ENCODE measurements around the gene PNKP.
A peak's percentile ranks its signal among the peaks of the same experiment; 100 is the strongest.

The PNKP gene

DNA sequence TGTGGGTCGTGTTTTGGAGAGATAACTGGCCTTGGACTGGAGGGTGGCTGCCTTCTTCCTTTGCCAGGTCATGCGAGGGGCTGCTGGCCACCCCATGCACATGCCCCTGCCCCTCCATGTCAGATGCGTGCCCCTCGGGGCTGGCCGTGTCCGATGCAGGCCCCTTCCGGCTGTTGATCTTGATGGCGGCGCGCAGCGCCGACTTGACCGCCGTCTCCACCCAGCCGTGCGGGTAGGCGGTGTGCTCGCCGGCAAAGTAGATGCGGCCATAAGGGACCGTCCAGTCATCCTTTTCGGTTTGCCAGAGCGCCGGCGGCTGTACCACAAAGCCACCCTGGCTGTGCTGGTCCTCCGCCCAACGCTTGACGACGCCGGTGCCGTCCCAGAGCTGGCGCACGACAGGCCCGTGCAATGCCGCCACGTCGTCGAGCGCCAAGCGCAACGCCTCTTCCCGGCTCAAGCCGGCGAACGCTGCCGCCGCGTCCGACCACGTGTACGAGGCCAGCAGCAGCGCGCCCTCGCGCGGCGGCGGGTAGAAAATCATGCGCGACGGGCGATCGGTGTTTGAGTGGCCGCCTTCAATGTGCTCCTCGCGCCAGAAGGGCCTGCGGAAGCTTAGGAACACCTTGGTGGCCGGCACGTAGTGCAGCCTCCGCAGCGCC, 22.4 kb upstream of the PNKP start:
- peak; percentile 72 for DNase-seq

DNA sequence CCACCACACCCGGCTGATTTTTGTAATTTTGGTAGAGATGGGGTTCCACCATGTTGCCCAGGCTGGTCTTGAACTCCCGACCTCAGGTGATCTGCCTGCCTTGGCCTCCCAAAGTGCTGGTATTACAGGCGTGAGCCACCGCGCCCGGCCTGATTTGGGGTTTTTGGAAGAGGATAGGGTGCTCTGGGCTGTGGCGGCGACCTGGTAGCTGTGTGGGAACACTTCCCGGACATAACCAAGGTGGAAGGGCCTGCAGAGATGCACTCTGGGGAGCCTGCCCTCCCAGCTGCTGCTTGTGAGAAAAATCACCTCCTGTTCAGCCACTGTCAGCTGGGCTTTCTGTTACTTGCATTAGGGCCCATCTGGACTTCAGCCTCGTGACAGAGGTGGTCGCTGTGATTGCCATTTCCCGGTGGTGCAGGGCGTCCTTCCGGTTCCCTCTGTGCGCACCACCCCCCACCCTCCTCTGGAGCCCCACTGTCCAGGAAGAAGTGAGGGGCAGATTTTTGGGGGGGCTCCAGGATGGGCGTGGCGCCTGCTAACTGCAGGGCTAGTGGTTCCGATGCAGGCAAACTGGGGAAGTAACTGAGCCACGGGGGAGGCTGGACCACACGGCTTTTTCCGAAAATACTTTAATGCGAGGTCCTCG, 21.8 kb upstream of the PNKP start:
- no peak for DNase-seq

DNA sequence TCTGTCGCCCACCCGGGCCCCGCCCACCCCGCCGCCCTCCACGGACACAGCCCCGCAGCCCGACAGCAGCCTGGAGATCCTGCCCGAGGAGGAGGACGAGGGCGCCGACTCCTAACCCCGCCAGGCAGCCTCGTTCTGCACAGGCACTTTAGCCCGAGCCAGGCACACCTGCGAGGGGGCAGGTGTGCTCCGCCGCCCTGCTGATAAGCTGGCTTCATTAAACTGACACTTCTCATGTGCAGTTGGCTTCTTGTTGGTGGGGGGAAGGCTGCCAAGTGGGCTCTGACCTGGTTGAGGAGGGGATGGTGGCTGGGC, 21.1 kb upstream of the PNKP start:
- DNase-seq = no peak

DNA sequence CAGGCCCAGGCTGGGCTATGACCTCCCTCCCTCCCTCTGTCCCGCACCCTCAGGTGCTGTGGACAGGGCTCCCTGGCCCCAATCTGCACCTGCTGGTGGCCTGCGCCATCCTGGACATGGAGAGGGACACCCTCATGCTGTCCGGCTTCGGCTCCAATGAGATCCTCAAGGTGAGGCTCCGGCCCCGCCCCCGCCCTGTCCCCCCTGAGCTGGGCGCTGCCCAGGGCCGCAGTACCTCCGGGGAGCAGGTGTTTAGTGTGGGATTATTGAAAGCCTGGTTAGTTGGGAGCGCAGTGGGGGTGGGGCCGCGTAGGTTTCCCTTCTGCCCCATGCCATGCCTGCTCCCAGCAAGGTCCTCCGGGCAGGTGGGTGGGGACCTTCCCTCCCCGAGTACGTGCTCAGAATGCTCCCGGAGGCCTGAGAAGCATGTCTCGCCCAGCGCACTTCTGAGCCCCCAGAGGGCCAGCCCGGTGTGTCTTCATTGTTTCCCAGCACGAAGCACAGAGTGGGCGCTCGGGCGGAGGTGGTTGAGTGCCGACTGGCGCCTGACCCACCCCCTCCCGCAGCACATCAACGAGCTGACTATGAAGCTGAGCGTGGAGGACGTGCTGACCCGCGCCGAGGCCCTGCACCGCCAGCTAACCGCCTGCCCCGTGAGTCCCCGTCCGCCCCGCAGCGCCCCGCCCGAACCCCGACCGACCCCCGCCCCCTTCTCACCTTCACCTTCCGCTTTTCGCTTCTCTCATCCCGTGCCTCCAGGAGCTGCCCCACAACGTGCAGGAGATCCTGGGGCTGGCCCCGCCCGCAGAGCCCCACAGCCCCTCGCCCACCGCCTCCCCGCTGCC, 20.5 kb upstream of the PNKP start:
- DNase-seq = no peak

DNA sequence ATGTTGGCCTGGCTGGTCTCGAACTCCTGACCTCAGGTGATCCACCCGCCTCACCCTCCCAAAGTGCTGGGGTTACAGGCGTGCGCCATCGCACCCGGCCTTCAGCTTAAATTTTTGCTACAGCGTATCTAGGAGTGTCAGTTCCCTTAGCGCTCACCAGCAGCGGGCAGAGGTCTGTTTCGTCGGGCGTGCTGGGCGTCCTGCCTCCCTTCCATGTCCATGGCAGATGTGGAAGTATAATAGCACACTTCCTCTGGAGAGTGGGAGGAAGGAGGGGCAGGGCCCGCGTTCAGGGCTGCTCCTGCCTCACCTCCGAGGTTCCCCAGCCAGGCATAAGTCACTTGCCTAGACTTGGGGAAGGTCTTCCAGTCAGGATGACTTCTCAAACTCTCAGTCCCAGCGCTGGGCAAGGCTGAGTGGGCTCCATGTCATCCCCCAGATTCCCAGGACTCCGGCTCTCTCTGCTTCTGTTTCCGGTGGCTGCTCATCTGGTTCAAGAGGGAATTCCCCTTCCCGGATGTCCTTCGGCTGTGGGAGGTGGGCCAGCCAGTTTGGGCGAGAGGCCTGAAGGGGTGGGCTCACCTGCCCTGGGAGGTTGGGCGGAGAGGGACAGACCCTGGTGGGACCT, 19.8 kb upstream of the PNKP start:
- DNase-seq = no peak

DNA sequence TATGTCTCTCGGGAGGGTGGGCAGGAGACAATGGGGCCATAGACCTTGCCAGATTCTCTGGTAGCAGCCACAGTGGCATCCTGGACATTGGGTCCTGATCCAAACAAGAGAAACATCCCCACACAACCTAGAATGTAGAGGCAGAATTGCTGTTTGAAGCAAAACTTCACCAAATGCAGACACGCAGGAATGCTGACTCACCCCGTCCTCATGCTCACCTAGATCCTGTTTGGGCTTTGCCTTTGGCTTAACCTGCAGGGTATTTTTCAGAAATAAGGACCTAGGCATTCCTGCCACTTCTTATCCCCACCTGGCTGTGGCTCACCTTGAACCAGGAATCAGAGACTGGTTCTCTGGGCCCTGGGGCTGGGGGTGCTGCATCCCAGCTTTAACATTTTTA, 17.4 kb upstream of the PNKP start:
- no peak for DNase-seq

DNA sequence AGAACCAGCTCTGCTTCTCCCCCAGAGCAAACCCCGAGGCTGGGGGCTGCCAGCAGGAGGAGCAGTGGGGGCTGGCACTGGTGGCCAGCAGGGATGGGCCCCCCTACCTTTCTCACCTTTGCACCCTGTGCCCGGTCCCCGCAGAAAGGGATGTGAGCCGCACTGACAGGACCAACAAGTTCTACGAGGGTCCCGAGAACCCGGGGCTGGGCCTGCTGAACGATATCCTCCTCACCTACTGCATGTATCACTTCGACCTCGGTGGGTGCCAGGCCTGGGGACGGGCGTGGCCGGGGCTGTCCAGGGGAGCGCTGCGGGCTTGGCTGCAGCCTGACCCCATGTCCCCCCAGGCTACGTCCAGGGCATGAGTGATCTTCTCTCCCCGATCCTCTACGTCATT, 16.7 kb upstream of the PNKP start:
- DNase-seq = no peak

DNA sequence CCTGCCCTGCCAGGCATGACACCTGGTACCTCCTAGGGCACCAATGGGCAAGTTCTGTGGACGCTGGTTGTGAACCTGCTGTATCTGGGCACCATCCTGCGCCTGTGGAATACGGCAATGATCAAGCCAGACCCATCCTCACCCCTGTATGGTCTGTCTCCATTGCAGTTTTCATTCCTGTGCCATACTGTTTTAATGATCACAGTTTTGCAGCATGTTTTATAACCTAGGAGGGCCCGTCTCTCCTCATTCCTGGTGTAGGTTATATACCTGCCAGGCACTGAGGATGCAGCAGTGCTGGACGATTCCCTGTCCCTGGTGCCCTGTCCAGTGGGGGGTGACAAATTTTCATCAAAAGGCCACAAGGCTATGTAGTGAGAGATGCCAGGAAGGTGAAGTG, 15.7 kb upstream of the PNKP start:
- no peak for DNase-seq

DNA sequence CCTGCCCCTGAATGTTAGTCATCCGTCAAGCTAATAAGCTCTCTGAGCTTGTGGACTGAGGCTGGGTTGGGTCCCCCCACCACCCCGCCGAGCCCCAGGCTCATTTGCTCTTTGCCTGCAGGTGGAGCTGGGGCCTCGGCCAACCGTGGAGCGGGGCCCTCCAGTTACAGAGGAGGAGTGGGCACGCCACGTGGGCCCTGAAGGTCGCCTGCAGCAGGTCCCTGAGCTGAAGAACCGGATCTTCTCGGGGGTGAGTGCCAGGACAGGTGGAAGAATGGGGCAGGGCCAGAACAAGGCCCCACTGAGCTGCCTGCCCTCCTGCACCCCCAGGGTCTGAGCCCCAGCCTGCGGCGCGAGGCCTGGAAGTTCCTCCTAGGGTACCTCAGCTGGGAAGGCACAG, 15.3 kb upstream of the PNKP start:
- no peak for DNase-seq

DNA sequence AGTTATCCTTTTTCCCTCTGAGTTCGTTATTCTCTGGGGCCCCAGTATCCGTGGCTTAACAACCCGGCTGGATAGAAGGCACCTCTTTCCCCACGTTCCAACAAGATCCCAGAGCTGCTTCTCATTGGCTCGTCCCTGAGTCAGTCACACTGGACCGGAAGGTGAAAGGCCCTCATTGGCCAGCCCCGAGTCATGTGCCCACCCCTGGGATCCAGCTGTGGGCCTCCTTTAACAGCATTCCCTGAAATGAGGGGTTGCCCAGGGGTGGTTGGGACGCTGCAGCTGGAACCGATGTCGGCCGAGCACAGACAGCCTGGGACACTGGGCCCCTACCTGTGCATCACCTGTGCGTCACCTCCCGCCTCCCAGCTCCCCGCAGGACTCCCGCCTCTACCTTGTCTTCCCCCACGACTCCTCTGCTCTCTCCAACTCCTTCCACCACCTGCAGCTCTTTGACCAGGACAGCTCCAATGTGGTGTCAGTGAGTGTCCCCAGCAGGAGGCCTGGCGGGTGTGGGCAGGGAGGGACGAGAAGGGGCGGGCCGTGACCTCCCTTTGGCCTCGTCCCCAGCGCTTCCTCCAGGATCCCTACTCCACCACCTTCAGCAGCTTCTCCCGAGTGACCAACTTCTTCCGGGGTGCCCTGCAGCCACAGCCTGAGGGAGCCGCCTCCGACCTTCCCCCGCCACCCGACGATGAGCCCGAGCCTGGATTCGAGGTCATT, 14.5 kb upstream of the PNKP start:
- DNase-seq = no peak

DNA sequence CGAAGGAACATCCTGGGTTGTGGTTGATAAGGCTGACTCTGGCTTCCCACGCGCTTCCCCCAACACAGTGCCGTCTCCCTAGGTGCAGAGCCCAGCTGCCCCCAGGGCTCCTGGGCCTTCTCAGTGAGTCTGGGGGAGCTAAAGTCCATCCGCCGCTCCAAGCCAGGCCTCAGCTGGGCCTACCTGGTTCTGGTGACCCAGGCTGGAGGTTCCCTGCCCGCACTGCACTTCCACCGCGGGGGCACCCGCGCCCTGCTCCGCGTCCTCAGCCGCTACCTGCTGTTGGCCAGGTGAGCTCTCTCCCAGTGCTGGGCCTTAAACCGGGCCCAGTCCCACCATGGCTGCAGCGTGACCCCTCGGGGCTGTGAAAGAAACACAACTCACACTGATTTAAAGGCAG, 13.8 kb upstream of the PNKP start:
- DNase-seq = no peak

DNA sequence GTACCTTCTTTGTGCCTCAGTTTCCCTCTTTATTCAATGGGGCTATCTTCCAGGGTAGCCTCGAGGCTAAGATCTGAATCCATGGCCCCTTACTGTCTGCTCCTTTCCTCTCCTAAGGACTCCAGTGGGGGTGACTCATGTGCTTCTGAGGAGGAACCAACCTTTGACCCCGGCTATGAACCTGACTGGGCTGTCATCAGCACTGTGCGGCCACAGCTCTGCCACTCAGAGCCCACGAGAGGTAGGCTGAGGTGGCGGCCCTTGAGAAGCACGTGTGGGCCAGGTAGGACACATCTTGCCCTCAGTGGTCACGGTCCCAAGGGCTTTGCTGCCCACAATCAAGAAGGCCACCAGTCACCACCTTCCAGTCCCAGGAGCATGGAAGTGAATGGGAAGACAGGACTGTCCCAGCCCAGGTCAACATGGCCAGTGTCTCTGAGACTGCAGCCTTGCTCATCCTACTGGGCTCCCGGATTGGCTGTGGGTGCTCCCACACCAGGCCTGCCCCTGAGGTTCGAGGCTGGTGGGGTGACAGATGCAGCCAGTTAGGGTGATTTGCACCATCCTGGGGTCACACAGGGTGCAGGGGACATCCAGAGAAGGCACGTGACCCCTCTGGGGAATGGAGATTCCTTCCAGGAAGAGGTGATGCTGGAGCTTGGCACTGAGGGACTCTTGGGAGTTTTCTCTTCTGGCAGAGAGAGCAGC, 12.9 kb upstream of the PNKP start:
- no peak for DNase-seq

DNA sequence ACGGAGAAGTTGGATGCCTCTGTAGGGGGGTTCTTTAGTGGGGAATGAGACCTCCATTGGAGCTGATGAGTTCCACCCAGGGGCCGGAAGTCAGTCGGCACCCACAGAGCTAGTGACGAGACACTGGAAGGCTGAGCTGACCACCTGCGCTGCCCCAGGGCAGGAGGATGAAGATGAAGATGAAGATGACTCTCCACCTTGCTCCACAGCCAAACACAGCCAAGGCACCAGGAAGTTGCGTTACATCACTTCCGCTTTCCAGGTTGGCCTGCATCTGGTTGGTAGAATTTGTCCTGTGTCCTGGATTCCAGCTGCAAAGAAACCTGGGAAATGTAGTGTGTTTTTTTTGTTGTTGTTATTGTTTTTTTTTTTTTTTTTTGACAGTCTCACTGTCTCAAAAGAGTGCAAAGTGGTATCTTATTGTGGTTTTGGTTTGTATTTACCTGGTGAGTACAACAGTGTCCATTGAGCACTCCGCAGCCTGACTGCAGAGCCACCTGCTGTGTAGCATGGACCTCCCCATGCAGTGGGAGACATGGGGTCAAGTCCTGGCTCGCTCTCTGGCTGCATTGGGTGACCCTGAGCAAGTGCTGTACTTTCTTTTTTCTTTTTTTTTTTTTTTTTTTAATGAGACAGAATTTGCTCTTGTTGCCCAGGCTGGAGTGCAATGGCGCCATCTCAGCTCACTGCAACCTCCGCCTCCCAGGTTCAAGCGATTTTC, 12.0 kb upstream of the PNKP start:
- no peak for DNase-seq

DNA sequence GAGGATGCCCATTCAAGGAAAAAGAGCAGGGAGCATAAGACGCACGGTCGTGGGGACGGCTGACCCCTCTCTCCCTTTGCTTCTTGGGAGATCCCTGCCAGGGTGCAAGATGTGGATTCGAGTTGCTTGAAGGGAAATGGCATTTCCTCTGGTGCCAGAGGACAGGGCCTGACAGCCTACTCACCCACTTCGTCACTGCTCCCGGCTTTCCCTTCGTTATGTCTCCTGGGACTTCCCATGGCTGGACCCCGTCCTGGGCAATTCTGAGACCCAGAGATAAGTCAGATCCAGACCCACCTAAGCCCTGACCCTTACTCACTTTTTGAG, 11.3 kb upstream of the PNKP start:
- no peak for DNase-seq

DNA sequence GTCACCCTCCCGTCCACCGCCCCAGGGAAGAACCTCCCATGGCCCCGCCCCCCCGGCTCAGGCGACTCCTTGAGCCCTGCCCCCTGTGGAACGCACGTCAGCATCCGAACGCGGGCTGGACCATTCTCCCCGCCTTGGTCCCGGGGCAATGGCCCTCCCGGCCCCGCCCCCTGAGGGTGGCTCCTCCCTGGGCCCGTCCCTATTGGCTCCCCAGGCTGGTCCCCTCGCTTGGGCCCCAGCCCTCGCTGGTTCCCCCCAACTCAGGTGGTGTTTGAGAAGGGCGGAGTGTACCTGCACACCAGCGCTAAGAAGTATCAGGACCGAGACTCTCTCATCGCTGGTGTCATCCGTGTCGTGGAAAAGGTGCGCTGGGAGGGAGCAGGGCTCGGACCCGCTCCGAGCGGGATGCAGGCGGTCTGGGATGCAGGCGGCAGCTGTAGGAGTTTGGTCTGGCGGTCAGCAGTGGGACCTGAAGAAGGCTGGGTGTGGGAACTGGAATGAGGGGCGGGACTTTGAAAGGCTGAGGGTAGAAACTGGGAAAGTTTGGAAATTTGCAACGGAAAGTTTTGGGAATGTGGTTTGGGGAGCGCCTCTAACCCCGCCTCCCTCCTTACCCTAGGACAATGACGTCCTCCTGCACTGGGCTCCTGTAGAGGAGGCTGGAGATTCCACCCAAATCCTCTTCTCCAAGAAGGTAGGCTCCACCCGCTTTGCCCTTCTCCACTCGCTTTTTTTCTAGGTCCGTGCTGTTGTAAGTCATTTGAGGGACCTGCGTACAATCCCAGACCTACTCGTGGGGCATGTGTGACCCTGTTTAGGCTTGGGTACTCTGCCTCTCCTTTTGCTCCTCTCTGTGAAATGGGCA, 10.7 kb upstream of the PNKP start:
- DNase-seq = peak; percentile 97

DNA sequence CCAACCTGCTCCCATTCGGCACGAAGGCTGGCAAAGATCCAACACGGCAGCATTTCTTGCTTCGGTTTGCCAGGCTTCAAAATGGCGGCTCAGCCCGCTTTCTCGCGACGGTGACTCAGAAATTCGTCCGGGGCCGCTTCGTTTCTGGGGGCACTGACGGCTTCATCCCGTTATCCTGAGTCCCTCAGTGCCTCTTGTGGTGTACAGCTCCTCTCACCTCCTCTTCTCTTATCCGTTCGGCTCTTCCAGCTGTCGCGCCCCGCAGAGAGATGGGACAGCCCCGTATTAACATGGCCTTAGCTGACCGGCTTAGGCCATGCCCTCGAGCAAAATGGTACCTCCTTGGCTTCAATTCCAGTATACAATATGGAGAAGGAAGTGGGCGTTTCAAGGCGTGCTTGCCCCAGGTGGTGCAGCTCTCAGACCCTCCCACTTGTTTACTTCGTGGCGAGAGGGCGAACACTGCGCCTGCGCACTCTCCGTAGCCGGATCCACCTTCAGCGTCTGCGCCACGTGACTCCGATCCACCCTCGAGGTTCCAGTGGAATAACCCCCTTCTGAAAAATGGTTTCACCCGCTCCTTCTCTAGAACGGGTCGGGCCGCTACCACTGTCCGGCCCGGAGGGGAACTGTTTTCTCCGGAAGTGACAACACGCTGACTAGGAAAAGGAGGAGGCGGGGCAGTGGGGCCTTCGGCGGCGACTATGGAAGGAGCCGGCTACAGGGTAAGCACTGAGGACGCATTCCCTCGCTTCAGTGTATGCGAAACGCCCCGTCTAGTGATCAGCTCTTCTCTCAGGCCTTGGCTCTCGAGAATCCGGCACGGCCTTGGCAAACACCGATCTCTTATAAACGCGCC, 9.9 kb upstream of the PNKP start, which contains the start of the genes AKT1S1 and TBC1D17:
Gene AKT1S1, minus strand, starts transcription at position 336 of the 859 bp plus-strand sequence. CDS start 4,060 bp downstream, outside the sequence.
Gene TBC1D17, plus strand, starts transcription at position 683 of the 859 bp plus-strand sequence. Its CDS starts 22 bp downstream, at position 705.
- DNase-seq = peak; percentile 100

DNA sequence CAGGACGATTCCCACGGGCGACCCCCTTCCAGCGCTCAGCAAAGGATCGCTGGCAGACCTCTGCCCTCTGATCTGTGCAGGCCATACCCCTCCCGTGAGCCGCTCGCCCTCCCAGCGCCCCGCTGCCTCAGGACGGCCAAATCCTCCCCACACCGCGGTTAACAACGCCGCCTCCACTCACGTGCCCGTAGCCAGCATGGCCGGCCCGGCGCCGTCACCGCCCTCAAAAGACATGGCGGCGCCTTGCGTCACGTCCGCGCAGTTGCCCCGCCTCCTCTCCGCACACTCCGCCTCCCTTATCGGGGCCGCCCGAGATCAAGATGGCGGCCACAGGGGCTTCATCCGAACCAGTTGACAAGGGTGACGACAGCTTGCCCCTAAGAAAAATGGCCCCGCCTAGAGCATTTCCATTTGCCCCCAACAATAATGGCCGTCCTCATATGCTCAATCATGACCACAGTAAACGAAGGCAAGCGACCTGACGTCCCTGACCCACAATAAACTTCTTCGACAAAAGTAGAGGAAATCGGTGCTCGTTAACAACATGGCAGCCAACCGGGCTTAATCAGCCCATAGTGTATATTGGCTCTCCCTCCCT, 9.1 kb upstream of the PNKP start:
- peak; percentile 99 for DNase-seq

DNA sequence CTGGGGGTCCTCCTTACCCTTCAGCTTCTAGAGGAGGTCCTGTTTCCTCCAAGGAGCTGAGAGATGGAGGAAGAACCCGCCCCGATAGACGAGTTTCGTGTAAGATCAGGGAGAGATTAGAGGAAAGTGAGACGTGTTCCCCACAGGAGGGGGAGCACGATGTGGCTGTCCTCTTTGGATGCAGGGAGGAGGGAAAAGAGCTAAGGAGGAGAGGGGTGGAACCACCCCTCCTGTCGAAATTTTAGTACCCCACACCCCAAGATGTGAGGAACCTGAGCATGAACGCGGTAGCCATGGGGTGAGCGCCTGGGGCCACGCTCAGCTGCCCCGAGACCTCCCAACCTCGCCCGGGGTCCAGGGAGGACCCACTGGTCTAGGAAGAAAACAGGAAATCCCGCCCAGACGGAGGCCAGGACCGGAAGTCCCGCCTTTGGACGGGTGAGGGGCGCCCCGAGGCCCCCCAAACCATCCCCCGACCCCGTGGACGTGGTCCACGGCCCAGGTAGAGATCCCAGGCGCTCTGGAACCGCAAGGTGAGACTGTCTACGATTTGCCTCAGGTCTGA, 8.6 kb upstream of the PNKP start:
- no peak for DNase-seq

DNA sequence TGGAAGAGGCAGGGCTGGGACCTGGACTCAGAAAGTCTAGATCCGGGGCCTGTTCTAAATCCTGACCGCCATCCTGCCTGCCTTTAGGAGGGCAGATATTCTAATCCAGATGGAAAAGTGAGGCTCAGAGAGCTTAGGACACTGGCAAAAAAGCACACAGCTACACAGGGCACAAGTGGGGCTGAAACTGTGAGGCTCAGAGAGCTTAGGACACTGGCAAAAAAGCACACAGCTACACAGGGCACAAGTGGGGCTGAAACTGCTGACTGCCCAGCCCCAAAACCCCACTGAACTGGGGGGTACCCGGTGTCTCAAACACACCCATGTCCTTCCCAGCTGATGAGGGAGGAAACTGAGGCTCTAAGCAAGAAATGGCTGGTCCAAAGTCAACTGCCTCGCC, 7.8 kb upstream of the PNKP start:
- DNase-seq = no peak
